M059J (cell line): ENCODE measurements around the gene DDAH1. TPM values are rescaled to one million over a fixed set of nuclear protein-coding genes. Genes with fewer than 3 reads are reported as not detected.

ENCODE experiments used
- DNase-seq: peaks from one replicate; pipeline ENCODE4 v3.0.0-alpha.2; 2012; ENCODE audit warnings: low read depth
- total RNA-seq: library from RNA; depleted of rRNA; stranded (reverse); fragments of >200 nt; shearing (Covaris generic); gene quantifications from 2 replicates; pipeline ENCODE4 v1.2.3, GENCODE V29; 2014; rRNA removed

Gene DDAH1
- total RNA-seq, 1 experiment from 2014 or later = 82.7 TPM

GRCh38 chr1:85274969-85275453, 189.9 kb downstream of the DDAH1 start:
- peak; percentile 89 for DNase-seq

DNA sequence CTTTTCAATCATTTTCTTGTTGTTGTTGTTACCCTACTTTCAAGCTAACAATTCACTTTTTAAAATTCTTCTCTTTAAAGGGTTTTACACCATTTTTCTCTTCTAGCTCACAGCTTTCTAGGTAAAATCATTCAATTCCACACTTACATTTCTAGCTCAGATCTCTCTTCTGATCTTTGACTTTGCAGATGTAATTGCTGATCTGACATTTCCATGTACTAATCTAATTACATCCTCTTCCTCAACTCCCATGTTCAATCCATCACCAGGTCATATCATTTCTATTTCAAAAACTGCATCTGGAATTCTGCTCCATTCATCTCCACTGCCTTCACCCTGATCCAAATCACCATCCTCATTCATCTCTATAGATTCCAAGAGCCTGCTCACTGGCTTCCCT, 191.6 kb downstream of the DDAH1 start:
- DNase-seq = no peak

GRCh38 chr1:85268801-85269585, 196.0 kb downstream of the DDAH1 start:
- no peak for DNase-seq

Other genes starting within 250 kb of the DDAH1 start
- 22.8 and 31.7 TPM in 2 replicates for gene C1orf52, start 205.5 kb downstream of the DDAH1 start, total RNA-seq
- 35.6 and 42.2 TPM in 2 replicates for gene BCL10, start 188.5 kb downstream of the DDAH1 start, total RNA-seq
- 78.3 and 110 TPM in 2 replicates for gene CCN1, start 115.6 kb upstream of the DDAH1 start, total RNA-seq
- gene ZNHIT6, start 243.3 kb upstream of the DDAH1 start, total RNA-seq = 7.0 and 13.8 TPM in 2 replicates